ENCODE results near the gene SLC39A1. TPM values are rescaled to one million over a fixed set of nuclear protein-coding genes. Genes with fewer than 3 reads are reported as not detected.
A peak's percentile ranks its signal among the peaks of the same experiment; 100 is the strongest.

The SLC39A1 gene
- total and polyA plus RNA-seq, 2 of the 8 experiments (the other 6 are each of a cell fraction or from before 2014, with no cell fraction given) = 238 to 337 TPM

GRCh38 chr1:153990468-153991150, 27.3 kb upstream of the SLC39A1 start, which contains the start of gene RPS27 (continued):
- TF ChIP-seq EZH2 (IDR thresholded peaks at IDR 0.05; ENCODE audit: low read depth, low read length, severe bottlenecking) = no peak
- no peak for TF ChIP-seq KDM1A (IDR thresholded peaks at IDR 0.05; ENCODE audit: borderline replicate concordance, low read length)
- TF ChIP-seq CTCF (IDR thresholded peaks at IDR 0.05; ENCODE audit: control extremely low read depth in 1 of 3, insufficient read depth in 1 of 3, low read depth in 1 of 3, low read length in 3 of 3) = no peak
- TF ChIP-seq HDAC2 (IDR thresholded peaks at IDR 0.05; ENCODE audit: borderline replicate concordance in 1 of 2, low read depth in 2 of 2, low read length in 2 of 2) = peak in 1 of 2 experiments; percentile 65; a peak in 1 of 4 replicates
- TF ChIP-seq CHD1 (IDR thresholded peaks at IDR 0.05; ENCODE audit: low read depth, low read length) = peak; percentile 85
- TF ChIP-seq RAD21 (IDR thresholded peaks at IDR 0.05 in 1 of 2, conservative IDR thresholded peaks at IDR 0.05 in 1 of 2; ENCODE audit: low read depth in 2 of 2, low read length in 2 of 2) = no peak
- TF ChIP-seq ZNF274 (IDR thresholded peaks at IDR 0.05; ENCODE audit: borderline replicate concordance, extremely low read depth, low read length) = no peak
- TF ChIP-seq EP300 (IDR thresholded peaks at IDR 0.05; ENCODE audit: borderline replicate concordance in 1 of 2, low read depth in 2 of 2, low read length in 2 of 2) = no peak
- TF ChIP-seq CTBP2 (IDR thresholded peaks at IDR 0.05; ENCODE audit: borderline replicate concordance, insufficient read depth, insufficient read length, low read length) = no peak
- peak; percentile 79 to 92; a peak in 3 of 4 replicates for TF ChIP-seq SIN3A (conservative IDR thresholded peaks at IDR 0.05 in 1 of 2, IDR thresholded peaks at IDR 0.05 in 1 of 2; ENCODE audit: low read depth in 1 of 2, low read length in 2 of 2)
- TF ChIP-seq GTF2F1 (IDR thresholded peaks at IDR 0.05; ENCODE audit: borderline replicate concordance, low read depth, low read length) = peak; percentile 98
- peak; percentile 40; the same call in 1 of the 2 replicates for TF ChIP-seq USF2 (IDR thresholded peaks at IDR 0.05; ENCODE audit: low read length)
- TF ChIP-seq SRF (IDR thresholded peaks at IDR 0.05; ENCODE audit: low read depth, low read length) = no peak
